CD4-positive, CD25-positive, alpha-beta regulatory T cell (primary cell): ENCODE results near the gene ZNF827. TPM values are rescaled to one million over a fixed set of nuclear protein-coding genes. Genes with fewer than 3 reads are reported as not detected.

Experiments
- ATAC-seq, 2 donors: fragments of 150-1000 bp; cut with Tn5 transposase; one replicate each; pipeline ENCODE4 v1.10.0; 2021; ENCODE audit warnings: low read depth in 2 of 2, moderate number of reproducible peaks in 2 of 2, moderate library complexity in 1 of 2
- DNase-seq, 3 donors: peaks; one replicate each; pipeline versions ENCODE4 v3.0.0 to v3.0.0-alpha.2; 2012 to 2022; ENCODE audit warnings: mixed read lengths in 1 of 3
- H3K27ac ChIP-seq: one replicate; pipeline ENCODE4 v1.7.0; 2013; ENCODE audit warnings: mild to moderate bottlenecking, low read length; ENCODE audit not compliant: insufficient read depth, poor library complexity, severe bottlenecking
- H3K27me3 ChIP-seq: one replicate; pipeline ENCODE4 v1.7.0; 2013; ENCODE audit warnings: low read length; ENCODE audit not compliant: control insufficient read depth, insufficient read depth
- H3K36me3 ChIP-seq: one replicate; pipeline ENCODE4 v1.7.0; 2013; ENCODE audit warnings: mild to moderate bottlenecking, low read length, moderate library complexity; ENCODE audit not compliant: control insufficient read depth, insufficient read depth
- H3K4me1 ChIP-seq: 2 replicates; pipeline ENCODE4 v1.7.0; 2013; ENCODE audit warnings: mild to moderate bottlenecking, low read length; ENCODE audit not compliant: insufficient read depth, control insufficient read depth, poor library complexity, severe bottlenecking
- H3K4me3 ChIP-seq: one replicate; pipeline ENCODE4 v1.7.0; 2013; ENCODE audit warnings: low read depth, mild to moderate bottlenecking, low read length, moderate library complexity
- H3K9me3 ChIP-seq, 2 experiments: 1 replicate in 1 of 2; 2 replicates in 1 of 2; pipeline ENCODE4 v1.7.0; 2013; ENCODE audit warnings: low read length in 2 of 2, mild to moderate bottlenecking in 1 of 2, moderate library complexity in 1 of 2; ENCODE audit not compliant: control insufficient read depth in 2 of 2
- H3K27ac Mint-ChIP-seq, 3 donors: one replicate each; pipeline ENCODE4 v1.8.0; 2020 to 2022; ENCODE audit warnings: mild to moderate bottlenecking in 3 of 3, mixed read lengths in 3 of 3, moderate library complexity in 2 of 3
- H3K27me3 Mint-ChIP-seq: one replicate; pipeline ENCODE4 v1.8.0; 2022; ENCODE audit warnings: mild to moderate bottlenecking, mixed read lengths
- H3K36me3 Mint-ChIP-seq: one replicate; pipeline ENCODE4 v1.8.0; 2020; ENCODE audit warnings: mixed read lengths
- H3K4me1 Mint-ChIP-seq, 4 donors: one replicate each; pipeline ENCODE4 v1.8.0; 2020 to 2022; ENCODE audit warnings: mixed read lengths in 4 of 4, mild to moderate bottlenecking in 1 of 4
- H3K4me3 Mint-ChIP-seq, 4 donors: one replicate each; pipeline ENCODE4 v1.8.0; 2020 to 2022; ENCODE audit warnings: mild to moderate bottlenecking in 4 of 4, mixed read lengths in 4 of 4, moderate library complexity in 3 of 4
- H3K9me3 Mint-ChIP-seq, 7 donors: one replicate each; pipeline ENCODE4 v1.8.0; 2020 to 2022; ENCODE audit warnings: mixed read lengths in 7 of 7, mild to moderate bottlenecking in 3 of 7, moderate library complexity in 2 of 7
- polyA plus RNA-seq, 4 donors: library from polyadenylated mRNA; unstranded; fragments of 300-500 nt; fragmentation: Illumina TruSeq; gene quantifications; one replicate each; pipeline ENCODE4 v1.2.3, GENCODE V29; 2021
- total RNA-seq: library from RNA; stranded (reverse); gene quantifications from one replicate; pipeline ENCODE4 v1.2.3, GENCODE V29; 2022

ZNF827 gene
- total and polyA plus RNA-seq, 5 donors from 2014 or later: 0.92 to 6.0 (median 1.2) TPM

GRCh38 chr4:145797278-145797677 is 141.3 kb downstream of the ZNF827 start:
- ATAC-seq (no peak), DNase-seq (no peak)
- Histone ChIP-seq H3K27me3 (no peaks in the 10 kb centered on the region), H3K4me3 (no peak overlapping the region), H3K36me3 (no peaks in the 10 kb centered on the region), H3K27ac (no peak overlapping the region), H3K4me1 (no peaks in the 10 kb centered on the region), H3K9me3 (no peaks in the 10 kb centered on the region)
- H3K27ac Mint-ChIP-seq: no peak overlapping the region
- peaks cover 11% of the 10 kb centered on the region for H3K36me3 Mint-ChIP-seq
- no peaks in the 10 kb centered on the region for H3K9me3 Mint-ChIP-seq
- H3K4me1 Mint-ChIP-seq: no peaks in the 10 kb centered on the region
- H3K4me3 Mint-ChIP-seq: no peak overlapping the region
- peaks cover 5% of the 10 kb centered on the region for H3K27me3 Mint-ChIP-seq

- Mint-ChIP-seq H3K27me3 (no peaks in the 10 kb centered on the region), H3K27ac (no peak overlapping the region), H3K36me3 (peaks cover 15% of the 10 kb centered on the region), H3K4me3 (no peak overlapping the region), H3K9me3 (no peaks in the 10 kb centered on the region), H3K4me1 (no peaks in the 10 kb centered on the region)
- no peaks in the 10 kb centered on the region for H3K36me3 ChIP-seq
- no peaks in the 10 kb centered on the region for H3K9me3 ChIP-seq
- H3K27me3 ChIP-seq: no peaks in the 10 kb centered on the region
- H3K4me1 ChIP-seq: no peaks in the 10 kb centered on the region
- no peak for DNase-seq
- no peak overlapping the region for H3K4me3 ChIP-seq
- no peak overlapping the region for H3K27ac ChIP-seq
- no peak for ATAC-seq
These were observed 142.3 kb downstream of the ZNF827 start for GRCh38 chr4:145796346-145796745.

GRCh38 chr4:145795521-145795920 is 143.1 kb downstream of the ZNF827 start:
- no peaks in the 10 kb centered on the region for H3K9me3 ChIP-seq
- ATAC-seq (no peak), DNase-seq (no peak)
- H3K27ac ChIP-seq: no peak overlapping the region
- H3K36me3 Mint-ChIP-seq: peaks cover 15% of the 10 kb centered on the region
- H3K4me1 ChIP-seq: no peaks in the 10 kb centered on the region
- H3K27me3 Mint-ChIP-seq: no peaks in the 10 kb centered on the region
- no peak overlapping the region for H3K27ac Mint-ChIP-seq
- no peak overlapping the region for H3K4me3 Mint-ChIP-seq
- no peak overlapping the region for H3K4me3 ChIP-seq
- H3K9me3 Mint-ChIP-seq: no peaks in the 10 kb centered on the region
- H3K27me3 ChIP-seq: no peaks in the 10 kb centered on the region
- no peaks in the 10 kb centered on the region for H3K4me1 Mint-ChIP-seq
- no peaks in the 10 kb centered on the region for H3K36me3 ChIP-seq

GRCh38 chr4:145792429-145792828 is 146.2 kb downstream of the ZNF827 start:
- no peaks in the 10 kb centered on the region for H3K27me3 Mint-ChIP-seq

GRCh38 chr4:145791988-145792387 is 146.6 kb downstream of the ZNF827 start:
- Mint-ChIP-seq H3K27me3 (no peaks in the 10 kb centered on the region), H3K4me3 (no peak overlapping the region), H3K36me3 (peaks cover 15% of the 10 kb centered on the region), H3K9me3 (no peaks in the 10 kb centered on the region), H3K4me1 (no peaks in the 10 kb centered on the region), H3K27ac (no peak overlapping the region)
- Histone ChIP-seq H3K27ac (no peak overlapping the region), H3K36me3 (no peaks in the 10 kb centered on the region), H3K27me3 (no peaks in the 10 kb centered on the region), H3K4me1 (no peaks in the 10 kb centered on the region), H3K9me3 (no peaks in the 10 kb centered on the region), H3K4me3 (no peak overlapping the region)
- ATAC-seq (no peak), DNase-seq (no peak)

More at GRCh38 chr4:145792429-145792828, 146.2 kb downstream of the ZNF827 start:
- H3K4me3 Mint-ChIP-seq: no peak overlapping the region
- no peaks in the 10 kb centered on the region for H3K27me3 ChIP-seq
- peaks cover 15% of the 10 kb centered on the region for H3K36me3 Mint-ChIP-seq
- DNase-seq (no peak), ATAC-seq (no peak)
- H3K4me1 ChIP-seq: no peaks in the 10 kb centered on the region
- H3K36me3 ChIP-seq: no peaks in the 10 kb centered on the region
- no peaks in the 10 kb centered on the region for H3K9me3 Mint-ChIP-seq
- no peak overlapping the region for H3K27ac ChIP-seq
- H3K4me3 ChIP-seq: no peak overlapping the region
- H3K27ac Mint-ChIP-seq: no peak overlapping the region
- H3K4me1 Mint-ChIP-seq: no peaks in the 10 kb centered on the region
- no peaks in the 10 kb centered on the region for H3K9me3 ChIP-seq

GRCh38 chr4:145788755-145789154 is 149.9 kb downstream of the ZNF827 start:
- no peak overlapping the region for H3K4me3 Mint-ChIP-seq
- H3K27me3 ChIP-seq: no peaks in the 10 kb centered on the region
- no peaks in the 10 kb centered on the region for H3K27me3 Mint-ChIP-seq
- DNase-seq (no peak), ATAC-seq (no peak)
- H3K9me3 Mint-ChIP-seq: peaks cover 0 to 2% (median 0%) of the 10 kb centered on the region in 7 donors
- no peak overlapping the region for H3K4me3 ChIP-seq
- no peaks in the 10 kb centered on the region for H3K4me1 ChIP-seq
- no peaks in the 10 kb centered on the region for H3K36me3 ChIP-seq
- H3K27ac Mint-ChIP-seq: no peak overlapping the region
- peaks cover 32% of the 10 kb centered on the region for H3K36me3 Mint-ChIP-seq
- no peak overlapping the region for H3K27ac ChIP-seq
- H3K4me1 Mint-ChIP-seq: no peaks in the 10 kb centered on the region
- no peaks in the 10 kb centered on the region for H3K9me3 ChIP-seq

GRCh38 chr4:145786830-145787229 is 151.8 kb downstream of the ZNF827 start:
- Histone ChIP-seq H3K9me3 (no peaks in the 10 kb centered on the region), H3K36me3 (no peaks in the 10 kb centered on the region), H3K27me3 (no peaks in the 10 kb centered on the region), H3K4me3 (no peak overlapping the region), H3K4me1 (no peaks in the 10 kb centered on the region), H3K27ac (no peak overlapping the region)
- DNase-seq (no peak), ATAC-seq (no peak)
- Mint-ChIP-seq H3K27me3 (no peaks in the 10 kb centered on the region), H3K27ac (peak overlapping the region in 1 of 3 donors; percentile 29), H3K4me3 (peak overlapping the region in 1 of 4 donors; percentile 67), H3K36me3 (peaks cover 27% of the 10 kb centered on the region), H3K9me3 (peaks cover 0 to 4% (median 0%) of the 10 kb centered on the region in 7 donors), H3K4me1 (peaks cover 0 to under 1% (median 0%) of the 10 kb centered on the region in 4 donors)

GRCh38 chr4:145786261-145786660 is 152.4 kb downstream of the ZNF827 start:
- H3K4me1 Mint-ChIP-seq: peaks cover 0 to 2% (median 0%) of the 10 kb centered on the region in 4 donors
- Histone ChIP-seq H3K27me3 (no peaks in the 10 kb centered on the region), H3K9me3 (no peaks in the 10 kb centered on the region), H3K27ac (no peak overlapping the region), H3K4me3 (no peak overlapping the region), H3K36me3 (no peaks in the 10 kb centered on the region), H3K4me1 (no peaks in the 10 kb centered on the region)
- DNase-seq: no peak
- H3K27me3 Mint-ChIP-seq: no peaks in the 10 kb centered on the region
- no peak for ATAC-seq
- no peak overlapping the region for H3K27ac Mint-ChIP-seq
- H3K9me3 Mint-ChIP-seq: peaks cover 0 to 4% (median 0%) of the 10 kb centered on the region in 7 donors
- H3K36me3 Mint-ChIP-seq: peaks cover 28% of the 10 kb centered on the region
- no peak overlapping the region for H3K4me3 Mint-ChIP-seq
